ENCODE data around the gene SYT7.
A peak's percentile ranks its signal among the peaks of the same experiment; 100 is the strongest.

- TF ChIP-seq POLR2A (IDR thresholded peaks at IDR 0.05; ENCODE audit: low read depth, low read length) (no peak), SPI1 (IDR thresholded peaks at IDR 0.05; ENCODE audit: low read depth, low read length) (no peak), POLR2AphosphoS5 (IDR thresholded peaks at IDR 0.05; ENCODE audit: low read depth, low read length) (no peak), TAF1 (IDR thresholded peaks at IDR 0.05; ENCODE audit: low read depth, low read length) (no peak), POU2F2 (IDR thresholded peaks at IDR 0.05; ENCODE audit: low read depth, low read length) (peak; percentile 75; the same call in 1 of the 2 replicates), PAX5 (IDR thresholded peaks at IDR 0.05; ENCODE audit: insufficient read depth, low read length, severe bottlenecking) (no peak)
Measured at GRCh38 chr11:61581030-61581928, at the start of gene SYT7.

All from GM12891 (cell line).